ENCODE data around the gene FMN1. TPM values are rescaled to one million over a fixed set of nuclear protein-coding genes. Genes with fewer than 3 reads are reported as not detected.

The FMN1 gene
- total and polyA plus RNA-seq, 8 donors = 1.9 to 10.2 (median 3.0) TPM

GRCh38 chr15:32898414-32898813 lies 296.1 kb downstream of the FMN1 start:
- Histone ChIP-seq H3K27ac (no peak overlapping the region), H3K4me1 (no peaks in the 10 kb centered on the region), H3K27me3 (no peaks in the 10 kb centered on the region), H3K9me3 (no peaks in the 10 kb centered on the region), H3K4me3 (no peak overlapping the region), H3K36me3 (no peaks in the 10 kb centered on the region)
- no peak for ATAC-seq
- 86 to 87% methylated on average over 4 of the region's 4 CpGs for WGBS, 2 donors
- no peak for TF ChIP-seq CTCF (IDR thresholded peaks at IDR 0.05)
- FAIRE-seq = no peak
- intact Hi-C loops (cut with DNase I) = no loop called here
- no peak for DNase-seq

GRCh38 chr15:32893421-32893820 lies 301.1 kb downstream of the FMN1 start:
- no peaks in the 10 kb centered on the region for H3K27me3 ChIP-seq
- H3K4me3 ChIP-seq = no peak overlapping the region
- no peaks in the 10 kb centered on the region for H3K4me1 ChIP-seq
- ATAC-seq (no peak), DNase-seq (no peak), FAIRE-seq (no peak)
- TF ChIP-seq CTCF (IDR thresholded peaks at IDR 0.05) = no peak
- intact Hi-C loops (cut with DNase I) = no loop called here
- H3K36me3 ChIP-seq = no peaks in the 10 kb centered on the region
- no peak overlapping the region for H3K27ac ChIP-seq
- H3K9me3 ChIP-seq = no peaks in the 10 kb centered on the region

- ATAC-seq (no peak), FAIRE-seq (no peak), DNase-seq (no peak)
- H3K4me1 ChIP-seq = no peaks in the 10 kb centered on the region
- H3K4me3 ChIP-seq = no peak overlapping the region
- H3K27me3 ChIP-seq = no peaks in the 10 kb centered on the region
- TF ChIP-seq CTCF (IDR thresholded peaks at IDR 0.05) = no peak
- WGBS, 2 donors = 89 to 92% methylated on average over 3 of the region's 3 CpGs
- no peaks in the 10 kb centered on the region for H3K36me3 ChIP-seq
- intact Hi-C loops (cut with DNase I) = no loop called here
- no peaks in the 10 kb centered on the region for H3K9me3 ChIP-seq
- no peak overlapping the region for H3K27ac ChIP-seq
Observed at GRCh38 chr15:32889214-32889613, 305.3 kb downstream of the FMN1 start.

- H3K27me3 ChIP-seq = no peaks in the 10 kb centered on the region
- WGBS, 2 donors = 86 to 93% methylated on average over 3 of the region's 3 CpGs
- no peak for TF ChIP-seq CTCF (IDR thresholded peaks at IDR 0.05)
- FAIRE-seq = no peak
- no peak overlapping the region for H3K4me3 ChIP-seq
- H3K36me3 ChIP-seq = no peaks in the 10 kb centered on the region
- DNase-seq = no peak
- H3K4me1 ChIP-seq = no peaks in the 10 kb centered on the region
- H3K9me3 ChIP-seq = no peaks in the 10 kb centered on the region
- intact Hi-C loops (cut with DNase I) = no loop called here
- H3K27ac ChIP-seq = no peak overlapping the region
- ATAC-seq = no peak
Observed at GRCh38 chr15:32888221-32888761, 306.2 kb downstream of the FMN1 start.

GRCh38 chr15:32887090-32887489 lies 307.4 kb downstream of the FMN1 start:
- no peaks in the 10 kb centered on the region for H3K9me3 ChIP-seq
- H3K27me3 ChIP-seq = no peaks in the 10 kb centered on the region
- peak; percentile 17 for FAIRE-seq
- H3K4me3 ChIP-seq = no peak overlapping the region
- DNase-seq = no peak
- ATAC-seq = no peak
- WGBS, 2 donors = 91% methylated on average over 4 of the region's 4 CpGs
- TF ChIP-seq CTCF (IDR thresholded peaks at IDR 0.05) = no peak
- intact Hi-C loops (cut with DNase I) = no loop called here
- H3K36me3 ChIP-seq = no peaks in the 10 kb centered on the region
- no peaks in the 10 kb centered on the region for H3K4me1 ChIP-seq
- H3K27ac ChIP-seq = no peak overlapping the region
